HG03442 (cell line): ENCODE results near the gene MRFAP1L1.

Experiments used
- ATAC-seq: cut with Tn5 transposase; IDR thresholded peaks from one replicate; pipeline ENCODE4 v1.9.1; 2021; ENCODE audit warnings: mild to moderate bottlenecking, moderate library complexity; ENCODE audit not compliant: unreplicated experiment

The MRFAP1L1 gene

DNA sequence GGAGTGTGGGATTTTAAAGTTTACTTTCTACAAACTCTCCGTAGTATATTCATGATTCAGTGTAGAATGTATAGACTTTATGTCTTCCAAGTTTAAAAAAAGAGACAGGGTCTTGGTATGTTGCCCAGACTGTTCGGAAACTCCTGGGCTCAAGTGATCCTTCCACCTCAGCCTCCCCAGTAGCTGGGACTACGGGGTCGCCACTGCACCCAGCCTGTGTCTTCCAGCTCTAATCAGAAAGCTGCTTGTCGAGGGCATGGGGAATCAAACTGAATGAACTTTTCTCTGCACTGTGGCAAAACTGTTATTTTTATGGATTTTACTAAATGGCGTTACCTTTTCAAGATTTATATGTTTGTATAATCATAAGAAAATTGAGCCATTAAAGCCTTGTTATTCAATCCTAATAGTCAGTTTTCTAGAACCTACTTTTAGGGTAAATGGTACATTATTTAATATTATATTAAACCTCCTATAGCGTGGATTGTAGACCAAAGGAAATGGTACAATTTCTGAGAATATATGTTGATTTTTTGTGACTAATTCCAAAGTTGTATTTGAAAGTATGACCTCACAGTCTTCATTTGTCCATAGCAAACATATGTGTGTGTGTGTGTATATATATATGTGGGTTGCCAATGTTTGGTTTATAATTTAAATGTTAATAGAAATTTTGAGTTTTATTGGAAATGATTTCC, 7.4 kb upstream of the MRFAP1L1 start:
- ATAC-seq: no peak

DNA sequence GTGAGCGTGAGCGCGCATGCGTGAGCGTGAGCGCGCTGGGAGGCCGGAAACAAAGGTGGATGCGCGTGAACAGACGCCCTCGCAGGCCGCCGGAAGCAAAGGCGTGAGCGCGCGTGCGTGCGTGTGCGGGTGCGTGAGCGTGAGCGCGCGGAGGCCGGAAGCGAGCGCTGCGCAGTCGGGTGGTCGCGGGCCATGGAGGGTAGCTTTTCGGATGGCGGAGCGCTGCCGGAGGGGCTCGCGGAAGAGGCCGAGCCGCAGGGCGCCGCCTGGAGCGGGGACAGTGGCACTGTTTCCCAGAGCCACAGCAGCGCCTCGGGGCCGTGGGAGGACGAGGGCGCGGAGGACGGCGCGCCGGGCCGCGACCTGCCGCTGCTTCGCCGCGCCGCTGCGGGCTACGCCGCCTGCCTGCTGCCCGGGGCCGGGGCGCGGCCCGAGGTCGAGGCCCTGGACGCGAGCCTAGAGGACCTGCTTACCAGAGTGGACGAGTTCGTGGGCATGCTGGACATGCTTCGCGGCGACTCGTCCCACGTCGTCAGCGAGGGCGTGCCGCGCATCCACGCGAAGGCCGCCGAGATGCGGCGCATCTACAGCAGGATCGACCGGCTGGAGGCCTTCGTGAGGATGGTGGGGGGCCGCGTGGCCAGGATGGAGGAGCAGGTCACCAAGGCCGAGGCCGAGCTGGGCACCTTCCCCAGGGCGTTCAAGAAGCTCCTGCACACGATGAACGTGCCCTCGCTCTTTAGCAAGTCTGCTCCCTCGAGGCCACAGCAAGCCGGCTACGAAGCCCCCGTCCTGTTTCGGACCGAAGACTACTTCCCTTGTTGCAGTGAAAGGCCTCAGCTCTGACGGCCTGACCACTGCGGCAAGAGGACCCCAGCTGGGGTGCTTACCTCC, 6.6 kb upstream of the MRFAP1L1 start, which contains the start of gene BLOC1S4:
Gene BLOC1S4 (plus strand): TSS at position 157 of the 894 bp plus-strand sequence. CDS start 36 bp downstream, at position 193.
- ATAC-seq: peak; percentile 80

DNA sequence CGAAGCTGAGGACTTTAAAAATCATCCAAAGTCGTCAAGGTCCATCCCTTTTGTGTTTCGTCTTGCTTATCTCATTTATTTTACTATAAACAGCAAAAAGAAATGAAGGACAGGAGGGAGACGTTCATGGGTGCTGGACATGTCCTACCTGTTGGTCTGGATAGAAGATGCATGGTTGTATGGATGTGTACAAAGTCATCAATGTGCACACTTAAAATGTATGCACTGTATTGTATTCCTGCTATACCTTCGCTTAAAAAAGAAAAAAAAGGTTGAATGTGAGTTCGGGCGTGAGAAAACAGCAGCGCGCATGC, 6.0 kb upstream of the MRFAP1L1 start:
- ATAC-seq: no peak

DNA sequence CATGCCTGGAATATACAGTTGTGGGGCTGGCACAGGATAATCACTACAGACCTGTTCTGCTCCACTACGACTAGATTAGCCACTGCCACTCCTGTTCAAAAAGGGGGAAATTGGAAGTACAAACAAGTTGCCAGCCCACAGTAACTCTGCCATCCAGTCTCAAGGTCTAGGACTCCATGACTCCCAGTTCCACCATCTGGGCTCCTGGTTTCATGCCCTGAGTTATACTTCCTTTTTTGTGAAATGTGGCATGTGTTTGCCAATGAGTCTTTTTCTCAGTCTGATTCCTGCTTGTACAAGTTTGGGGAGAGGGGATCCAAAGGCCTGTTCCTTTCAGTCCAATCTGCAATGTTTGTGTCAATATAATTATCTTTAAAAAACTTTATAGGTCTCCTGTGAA, 5.3 kb upstream of the MRFAP1L1 start:
- ATAC-seq: no peak

DNA sequence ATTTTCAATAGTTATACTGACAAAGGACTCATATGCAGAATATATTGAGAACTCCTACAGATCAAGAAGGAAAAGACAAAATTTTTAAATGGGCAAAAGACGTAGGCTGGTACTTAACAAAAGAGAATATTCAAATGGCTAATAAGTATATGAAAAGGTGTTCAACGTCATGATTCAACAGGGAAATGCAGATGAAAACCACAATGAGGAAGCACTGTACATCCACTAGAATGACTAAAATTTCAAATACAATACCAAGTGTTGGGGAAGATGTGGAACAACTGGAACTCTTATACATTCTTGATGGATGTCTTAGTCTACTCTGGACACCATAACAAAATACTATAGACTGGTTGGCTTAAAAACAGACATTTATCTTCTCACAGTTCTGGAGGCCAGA, 1.3 kb upstream of the MRFAP1L1 start:
- ATAC-seq: no peak

DNA sequence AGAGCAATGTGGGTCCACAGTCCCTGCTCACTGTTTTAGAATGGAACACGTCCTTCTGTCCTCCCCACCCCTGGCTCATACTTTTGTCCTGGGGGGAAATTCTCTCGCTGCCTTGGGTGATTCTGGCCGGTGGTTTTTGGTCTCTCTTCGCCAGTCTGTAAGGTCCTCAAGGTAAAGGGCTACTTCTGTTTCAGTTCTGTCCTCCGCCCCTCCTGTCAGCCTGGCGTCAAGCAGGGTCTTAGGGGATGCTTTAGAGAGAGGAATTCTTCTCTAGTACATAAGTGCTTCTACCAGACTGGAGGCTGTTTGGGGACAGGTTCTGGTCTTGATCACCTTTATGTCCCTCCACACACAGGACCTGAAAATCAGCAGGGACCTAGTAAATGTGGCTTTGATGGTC, 617 bp upstream of the MRFAP1L1 start:
- no peak for ATAC-seq

DNA sequence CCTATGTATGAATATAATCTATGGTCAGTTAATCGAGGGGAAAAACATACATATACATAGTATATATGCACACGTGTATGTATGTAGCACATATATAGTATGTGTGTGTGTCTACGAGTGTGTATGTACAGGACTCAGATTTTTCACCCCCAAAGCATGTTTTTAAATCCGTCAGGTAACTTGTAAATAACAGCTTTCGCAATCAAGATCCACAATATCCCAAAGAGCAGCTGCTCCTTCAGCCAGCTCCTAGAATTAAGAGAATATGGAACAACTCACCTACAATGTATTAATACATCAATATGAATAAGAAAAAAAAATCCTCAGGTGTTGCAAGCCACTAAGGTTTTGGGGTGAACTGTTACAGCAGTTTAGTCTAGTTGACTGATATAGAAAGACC, 3.5 kb downstream of the MRFAP1L1 start:
- ATAC-seq: no peak

DNA sequence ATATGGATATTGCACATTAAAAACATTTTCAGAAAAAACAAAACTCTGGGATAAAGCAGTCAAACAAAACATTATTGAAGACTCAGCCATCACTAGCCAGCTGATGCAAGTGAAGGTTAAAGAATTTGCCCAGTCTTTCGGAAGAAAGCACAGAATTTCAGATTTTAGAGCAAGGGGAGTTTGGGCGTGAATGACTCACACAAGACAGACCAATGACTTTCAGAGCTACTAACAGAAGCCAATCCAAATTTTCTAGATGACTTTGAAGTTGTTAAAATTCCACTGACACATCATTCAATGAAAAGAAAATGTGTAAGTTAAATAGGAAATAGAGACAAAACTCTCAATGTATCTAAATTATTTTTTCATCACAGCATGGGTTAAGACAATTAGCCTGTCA, 4.0 kb downstream of the MRFAP1L1 start:
- ATAC-seq: no peak

DNA sequence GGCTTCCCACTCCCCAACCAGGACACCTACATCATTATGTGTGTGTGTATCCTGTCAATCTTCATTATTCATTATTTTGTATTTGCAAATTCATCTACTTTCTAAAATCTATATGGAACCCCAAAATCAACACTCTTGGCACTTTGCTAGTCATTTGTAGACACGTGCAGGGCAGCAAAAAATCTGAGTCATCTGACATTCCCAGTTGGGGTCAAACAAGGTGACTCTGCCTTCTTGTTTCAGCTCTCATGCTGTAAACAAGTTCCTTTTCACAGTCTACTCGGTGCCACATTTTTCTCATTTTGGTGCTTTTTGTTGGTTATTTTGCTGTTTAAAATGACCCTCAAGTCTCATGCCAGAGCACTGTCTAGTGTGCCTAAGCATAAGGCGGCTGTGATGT, 5.9 kb downstream of the MRFAP1L1 start:
- no peak for ATAC-seq

DNA sequence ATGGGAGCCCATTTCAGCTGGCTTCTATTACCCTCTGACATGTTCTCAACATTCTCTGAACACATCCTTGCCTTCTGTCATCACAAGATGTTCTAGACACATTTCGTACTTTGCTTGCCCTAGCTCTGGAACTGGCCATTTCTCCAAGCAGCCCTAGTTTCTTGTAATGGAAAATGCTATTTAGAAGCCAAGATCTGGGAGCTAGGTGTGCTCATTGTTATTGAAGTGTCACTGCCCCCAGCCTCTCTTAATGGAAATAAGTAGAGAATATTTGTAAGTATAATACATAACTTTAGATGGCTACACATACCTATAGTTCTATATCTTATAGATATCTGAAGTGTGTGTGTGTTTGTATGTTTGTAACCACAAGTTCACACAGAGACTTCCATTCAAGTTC, 6.9 kb downstream of the MRFAP1L1 start:
- no peak for ATAC-seq

DNA sequence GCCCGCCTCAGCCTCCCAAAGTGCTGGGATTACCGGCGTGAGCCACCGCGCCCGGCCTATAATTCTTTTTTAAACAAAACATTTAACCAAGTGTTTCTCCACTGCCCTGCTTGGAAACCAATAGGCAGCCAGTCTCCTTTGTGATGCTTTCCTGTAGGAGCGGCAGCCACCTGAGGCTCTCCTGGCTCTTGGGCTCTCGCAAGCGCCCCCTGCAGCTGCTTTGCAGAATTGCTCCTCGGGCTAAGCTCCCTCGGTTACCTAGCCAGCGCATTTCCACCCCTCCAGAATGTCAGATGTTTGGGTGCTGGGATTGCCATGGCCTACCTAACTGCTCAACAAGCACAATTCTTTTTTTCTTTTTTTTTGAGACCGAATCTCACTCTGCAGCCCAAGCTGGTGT, 8.3 kb downstream of the MRFAP1L1 start:
- ATAC-seq: no peak

DNA sequence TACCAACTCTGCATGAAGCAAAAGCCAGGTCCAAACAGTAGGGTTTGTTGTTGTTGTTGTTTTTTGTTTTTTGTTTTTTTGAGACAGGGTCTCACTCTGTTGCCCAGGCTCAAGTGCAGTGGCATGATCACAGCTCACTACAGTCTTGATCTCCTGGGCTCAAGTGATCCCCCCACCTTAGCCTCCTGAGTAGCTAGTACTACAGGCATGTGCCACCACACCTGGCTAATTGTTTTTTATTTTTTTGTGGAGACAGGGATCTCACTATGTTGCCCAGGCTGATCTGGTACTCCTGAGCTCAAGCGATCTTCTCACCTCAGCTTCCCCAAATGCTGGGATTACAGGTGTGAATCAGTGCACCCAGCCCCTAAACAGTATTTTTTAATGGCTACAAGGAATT, 9.8 kb downstream of the MRFAP1L1 start:
- no peak for ATAC-seq

DNA sequence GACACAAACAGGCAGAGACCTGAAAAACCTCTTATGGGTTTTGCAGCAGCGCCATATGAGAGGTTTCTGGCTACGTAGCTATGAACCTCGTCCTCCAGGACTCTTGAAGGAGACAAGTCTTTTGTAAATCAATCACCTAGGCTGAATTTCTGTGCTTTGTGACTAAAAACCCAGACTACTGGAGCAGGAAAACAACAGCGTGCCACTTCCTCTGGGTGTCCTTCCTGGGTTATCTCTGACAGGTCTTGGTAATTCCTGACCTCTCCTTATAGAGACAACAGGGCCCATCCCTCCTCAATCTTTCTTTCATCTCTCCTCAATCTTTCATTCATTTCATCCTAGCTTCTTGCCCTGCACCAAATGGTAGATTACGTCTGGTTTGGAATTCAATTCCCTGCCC, 10.3 kb downstream of the MRFAP1L1 start:
- ATAC-seq: no peak

DNA sequence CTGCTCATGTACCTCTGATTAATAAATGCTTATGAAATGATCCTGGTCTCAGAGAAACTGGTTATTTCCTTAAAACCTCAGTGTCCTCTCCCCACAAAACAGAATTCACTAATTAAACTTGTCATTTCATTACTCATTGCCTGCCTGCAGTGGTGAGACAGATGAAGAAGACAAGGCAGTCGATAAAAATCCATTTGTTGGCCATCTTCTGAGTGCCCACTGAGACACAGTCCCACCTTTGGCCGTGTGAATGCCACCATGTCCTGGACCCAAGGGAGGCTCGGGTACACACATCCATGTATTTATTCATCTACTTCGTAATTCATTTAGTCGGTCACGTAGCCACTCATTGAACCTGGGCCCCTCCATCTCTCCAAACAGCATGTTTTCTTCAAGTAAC, 12.5 kb downstream of the MRFAP1L1 start:
- no peak for ATAC-seq

DNA sequence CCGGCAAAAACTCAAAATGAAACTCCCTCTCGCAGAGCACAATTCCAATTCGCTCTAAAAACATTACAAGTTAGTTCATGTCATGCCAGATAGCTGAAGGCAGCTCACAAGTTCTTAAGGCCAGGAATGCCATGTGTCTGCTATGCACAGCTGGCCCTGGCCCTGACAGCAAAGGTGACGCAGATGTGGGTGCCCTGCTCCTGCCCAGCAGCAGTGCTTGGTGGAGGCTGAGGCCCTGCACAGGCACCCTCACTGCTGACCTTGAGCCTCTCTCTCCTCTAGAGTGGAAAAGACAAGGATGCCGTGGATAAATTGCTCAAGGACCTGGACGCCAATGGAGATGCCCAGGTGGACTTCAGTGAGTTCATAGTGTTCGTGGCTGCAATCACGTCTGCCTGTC, 13.1 kb downstream of the MRFAP1L1 start:
- no peak for ATAC-seq

DNA sequence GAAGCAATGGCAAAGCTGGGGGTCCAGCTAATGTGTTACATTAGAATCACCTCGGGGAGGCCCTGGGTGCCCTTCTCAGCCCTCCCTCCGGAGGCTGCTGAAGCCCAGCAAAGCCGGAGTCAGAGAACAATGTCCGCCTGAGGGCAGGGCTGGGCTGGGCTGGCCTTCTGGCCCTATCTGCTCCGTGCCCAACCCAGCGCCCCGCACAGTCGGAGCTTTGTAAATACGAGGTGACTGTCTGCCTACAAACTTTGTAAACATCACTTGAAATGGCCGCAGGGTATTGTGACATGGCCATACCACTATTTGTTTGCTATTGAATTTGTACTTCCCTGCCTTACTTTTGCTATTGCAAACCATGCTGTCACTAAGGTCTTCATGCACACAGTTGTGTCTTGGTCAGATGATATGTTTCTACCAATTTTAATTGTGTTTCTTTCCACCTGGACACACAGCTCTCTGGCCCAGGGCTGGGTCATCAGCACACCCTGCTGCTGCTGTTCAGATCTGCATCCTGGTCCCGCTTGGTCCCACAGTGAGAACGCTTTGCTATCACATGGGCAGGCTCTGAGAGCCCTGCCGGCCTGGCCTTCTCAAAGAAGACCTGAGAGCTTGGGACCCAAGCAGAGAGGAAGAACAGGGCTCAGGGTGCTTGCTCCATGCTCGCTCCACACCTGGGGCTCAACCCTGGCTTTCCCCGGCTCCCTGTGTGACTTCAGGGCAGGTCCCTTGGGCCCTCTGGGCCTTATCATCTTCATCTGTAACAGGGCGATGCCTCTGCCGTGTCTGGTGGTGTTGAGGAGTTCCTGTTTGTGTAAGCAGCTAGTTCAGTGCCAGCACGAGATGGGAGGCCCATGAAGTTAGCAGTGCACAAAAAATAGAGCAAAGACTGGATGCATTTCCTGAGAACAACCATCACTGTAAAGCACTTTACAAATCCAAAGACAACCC, 13.7 kb downstream of the MRFAP1L1 start:
- no peak for ATAC-seq

DNA sequence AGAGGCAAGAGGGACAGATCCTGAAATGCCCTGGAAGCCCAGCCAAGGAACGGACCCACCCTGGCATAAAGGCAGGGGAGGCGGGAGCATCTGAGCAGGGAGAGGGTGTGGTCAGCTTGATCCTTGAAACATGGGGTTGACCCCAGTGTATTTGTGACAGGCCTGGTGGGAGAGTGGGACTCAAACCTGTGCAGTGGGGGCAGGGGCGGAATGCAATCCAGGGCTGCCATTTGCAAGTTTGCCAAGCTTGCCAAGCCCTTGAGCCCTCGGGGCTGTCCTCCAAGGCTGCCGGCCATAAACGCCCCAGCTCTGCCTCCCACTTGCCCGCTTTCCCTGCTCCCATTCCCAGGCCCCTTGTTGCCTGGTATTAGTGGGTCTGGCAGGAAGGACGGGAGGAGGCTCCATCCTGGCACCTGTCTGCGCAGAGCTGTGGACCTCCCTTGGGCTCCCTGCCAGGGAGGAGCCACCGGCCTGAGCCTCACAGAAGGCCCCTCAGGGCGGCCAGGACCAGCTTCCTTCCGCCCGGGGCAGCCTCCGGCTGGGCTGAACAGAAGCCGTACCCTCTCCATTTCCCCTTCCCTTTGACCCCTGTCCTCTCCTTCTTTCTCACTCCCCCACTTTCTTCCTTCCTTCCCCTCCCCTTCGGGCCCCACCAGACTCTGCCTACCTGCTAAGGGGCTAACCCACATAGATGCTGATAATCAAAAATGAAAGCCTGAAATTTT, 15.3 kb downstream of the MRFAP1L1 start:
- no peak for ATAC-seq

DNA sequence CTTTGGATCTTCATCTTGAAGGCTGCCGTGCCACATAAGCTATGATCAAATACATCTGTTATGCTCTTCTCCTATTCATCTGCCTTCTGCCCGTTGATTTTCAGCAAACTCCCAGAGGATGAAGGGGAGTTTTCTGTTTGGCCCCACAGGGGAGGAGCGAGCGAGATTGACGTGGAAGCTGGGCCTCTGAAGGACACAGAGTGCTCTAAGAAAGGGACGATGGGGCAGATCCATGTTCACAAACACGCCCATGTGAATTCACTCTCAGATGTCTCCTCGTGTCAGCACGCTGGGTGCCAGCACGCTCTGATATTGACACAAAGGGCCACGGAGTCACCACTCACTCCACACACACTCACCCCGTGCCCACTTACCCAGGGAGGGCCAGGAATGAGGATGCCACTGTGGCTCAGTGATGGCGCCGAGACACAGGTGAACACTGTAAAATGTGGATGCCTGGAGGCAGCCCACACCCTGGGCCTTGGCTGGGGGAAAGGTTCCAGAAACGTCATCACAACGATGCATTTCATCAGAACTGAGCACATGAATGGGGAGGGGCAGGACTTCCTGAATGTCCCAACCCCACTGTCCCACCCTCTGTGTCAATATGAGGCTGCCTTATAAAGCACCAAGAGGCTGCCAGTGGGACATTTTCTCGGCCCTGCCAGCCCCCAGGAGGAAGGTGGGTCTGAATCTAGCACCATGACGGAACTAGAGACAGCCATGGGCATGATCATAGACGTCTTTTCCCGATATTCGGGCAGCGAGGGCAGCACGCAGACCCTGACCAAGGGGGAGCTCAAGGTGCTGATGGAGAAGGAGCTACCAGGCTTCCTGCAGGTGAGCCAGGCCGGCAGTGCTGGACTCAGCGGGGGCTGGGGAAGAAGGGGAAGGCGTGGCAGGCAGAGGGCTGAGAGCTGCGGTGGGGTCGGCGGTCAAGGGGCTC, 16.2 kb downstream of the MRFAP1L1 start, which contains the start of gene S100P:
Gene S100P (plus strand): TSS at position 648 of the 946 bp plus-strand sequence. CDS start 55 bp downstream, at position 703.
- ATAC-seq: no peak

DNA sequence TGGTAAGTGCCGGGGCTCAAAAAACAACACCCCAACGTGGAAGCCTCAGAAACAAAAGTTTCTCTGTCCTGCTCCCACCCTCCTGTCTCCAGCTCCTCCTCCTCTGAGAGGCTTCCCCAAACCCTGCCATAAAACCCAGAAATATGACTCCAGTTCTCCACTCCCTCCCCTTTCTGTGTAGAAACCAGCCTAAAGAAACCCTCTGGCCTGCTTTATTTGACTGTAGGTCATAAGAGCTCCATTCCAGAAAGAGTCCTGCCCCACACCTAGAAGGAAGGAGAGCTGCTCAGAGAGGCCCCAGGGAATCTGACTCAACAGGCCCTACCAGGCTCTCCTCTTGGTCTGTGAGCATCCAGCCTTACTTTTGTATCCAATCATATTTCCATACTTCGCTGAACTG, 16.9 kb downstream of the MRFAP1L1 start:
- ATAC-seq: no peak
